Pancreas (tissue), 10 donors: ENCODE data around the gene SMURF2. TPM values are rescaled to one million over a fixed set of nuclear protein-coding genes. Genes with fewer than 3 reads are reported as not detected.

Source experiments
- ATAC-seq, 4 donors: fragments of 200-7000 bp; cut with Tn5 transposase; one replicate each; pipeline versions ENCODE4 v1.8.0 to v1.9.1; 2020; ENCODE audit warnings: mild to moderate bottlenecking in 4 of 4, moderate library complexity in 4 of 4
- DNase-seq, 6 donors: peaks; one replicate each; pipeline ENCODE4 v3.0.0-alpha.2; 2020
- FAIRE-seq: peaks from 2 replicates; lab custom pipeline; 2012; peaks lifted over from hg19 to GRCh38; lab: Jason Lieb, UNC
- H3K27ac ChIP-seq, 4 donors: fragments of 200-600 bp; sonication (generic); 1 replicate in 3 of 4; 2 replicates in 1 of 4; pipeline versions ENCODE4 v1.5.0 to v1.8.0; 2020
- H3K27me3 ChIP-seq, 4 donors: fragments of 200-600 bp; one replicate each; pipeline ENCODE4 v1.8.0; 2021
- H3K36me3 ChIP-seq, 3 donors: fragments of 200-600 bp; sonication (generic) in 1 of 3; one replicate each; pipeline versions ENCODE4 v1.5.0 to v1.8.0; 2020 to 2021
- H3K4me1 ChIP-seq, 3 donors: fragments of 200-600 bp; one replicate each; pipeline ENCODE4 v1.8.0; 2021
- H3K4me3 ChIP-seq, 4 donors: fragments of 200-600 bp; sonication (generic) in 2 of 4; one replicate each; pipeline versions ENCODE4 v1.5.0 to v1.8.0; 2020 to 2021
- H3K9me3 ChIP-seq, 4 donors: fragments of 200-600 bp; one replicate each; pipeline ENCODE4 v1.8.0; 2021
- WGBS, 2 donors: extraction: QIAGEN DNeasy Blood & Tissue Kit; methylation state at CpG; one replicate each; pipeline ENCODE4 v1.1.7; 2013; 5-methylcytosine and 5-hydroxymethylcytosine counted together
- intact Hi-C, 3 donors: fragments of 100-400 bp; cut with DNase I; formaldehyde crosslinking; loops; one replicate each; pipeline versions ENCODE4 v1.11.1 to v1.14.2; 2022
- polyA plus RNA-seq, 2 donors: library from polyadenylated mRNA; stranded (reverse); fragments of 200-250 nt; gene quantifications; one replicate each; pipeline ENCODE4 v1.2.3, GENCODE V29; 2013
- total RNA-seq, 6 donors: library from RNA; stranded (reverse); fragmentation: NEBNext Ultra II Directional in 4 of 6; extraction: Animal tissue kit (Norgen Biotek cat#: 25700) in 4 of 6; gene quantifications; one replicate each; pipeline versions ENCODE4 v1.2.1 to v1.2.4, GENCODE V29; 2021 to 2023
- TF ChIP-seq, protein P1 (sequence below), 4 donors: fragments of 200-600 bp; sonication (generic) in 3 of 4; IDR thresholded peaks; one replicate each; pipeline versions ENCODE4 v1.5.0 to v1.8.0; 2021; ENCODE audit warnings: antibody characterized with exemption in 4 of 4
- donor health status: healthy with polysubstance abuse.
- donor health status: DM: no; HTN: no; CAD: no; lungs with moderate emphysema.
- donor health status: DM: no; HTN: no; CAD: no.
- donor health status: control.
- donor health status: control.
- donor health status: Bipolar disorder and iron deficiency.
- donor health status: DM: yes; HTN: yes; CAD: no.
- donor health status: DM: no; HTN: no; CAD: no.
- donor health status: DM: no; HTN: no; CAD: no.
- donor health status: DM: yes; HTN: yes; CAD: no.

Gene SMURF2
- total and polyA plus RNA-seq, 8 donors, result 3.0 to 17.1 (median 8.0) TPM

GRCh38 chr17:64618848-64619247 lies 43.3 kb downstream of the SMURF2 start:
- no peaks in the 10 kb centered on the region for H3K27me3 ChIP-seq
- H3K4me3 ChIP-seq, result no peak overlapping the region
- TF ChIP-seq, protein P1, sequence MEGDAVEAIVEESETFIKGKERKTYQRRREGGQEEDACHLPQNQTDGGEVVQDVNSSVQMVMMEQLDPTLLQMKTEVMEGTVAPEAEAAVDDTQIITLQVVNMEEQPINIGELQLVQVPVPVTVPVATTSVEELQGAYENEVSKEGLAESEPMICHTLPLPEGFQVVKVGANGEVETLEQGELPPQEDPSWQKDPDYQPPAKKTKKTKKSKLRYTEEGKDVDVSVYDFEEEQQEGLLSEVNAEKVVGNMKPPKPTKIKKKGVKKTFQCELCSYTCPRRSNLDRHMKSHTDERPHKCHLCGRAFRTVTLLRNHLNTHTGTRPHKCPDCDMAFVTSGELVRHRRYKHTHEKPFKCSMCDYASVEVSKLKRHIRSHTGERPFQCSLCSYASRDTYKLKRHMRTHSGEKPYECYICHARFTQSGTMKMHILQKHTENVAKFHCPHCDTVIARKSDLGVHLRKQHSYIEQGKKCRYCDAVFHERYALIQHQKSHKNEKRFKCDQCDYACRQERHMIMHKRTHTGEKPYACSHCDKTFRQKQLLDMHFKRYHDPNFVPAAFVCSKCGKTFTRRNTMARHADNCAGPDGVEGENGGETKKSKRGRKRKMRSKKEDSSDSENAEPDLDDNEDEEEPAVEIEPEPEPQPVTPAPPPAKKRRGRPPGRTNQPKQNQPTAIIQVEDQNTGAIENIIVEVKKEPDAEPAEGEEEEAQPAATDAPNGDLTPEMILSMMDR (IDR thresholded peaks at IDR 0.05), result no peak
- ATAC-seq (no peak), DNase-seq (no peak), FAIRE-seq (no peak)
- peaks cover 0 to 31% (median 29%) of the 10 kb centered on the region in 3 donors for H3K4me1 ChIP-seq
- intact Hi-C loops, result no loop called here
- no peaks in the 10 kb centered on the region for H3K9me3 ChIP-seq
- WGBS, 2 donors, result 94 to 96% methylated on average over 4 of the region's 4 CpGs
- H3K27ac ChIP-seq, result no peak overlapping the region
- H3K36me3 ChIP-seq, result no peaks in the 10 kb centered on the region

- peaks cover 0 to 22% (median 18%) of the 10 kb centered on the region in 3 donors for H3K4me1 ChIP-seq
- DNase-seq (no peak), FAIRE-seq (no peak), ATAC-seq (no peak)
- no peaks in the 10 kb centered on the region for H3K36me3 ChIP-seq
- no peak overlapping the region for H3K27ac ChIP-seq
- TF ChIP-seq, protein P1 (IDR thresholded peaks at IDR 0.05), result no peak
- H3K27me3 ChIP-seq, result no peaks in the 10 kb centered on the region
- H3K9me3 ChIP-seq, result no peaks in the 10 kb centered on the region
- WGBS, 2 donors, result 94 to 99% methylated on average over 5 of the region's 5 CpGs
- no peak overlapping the region for H3K4me3 ChIP-seq
- intact Hi-C loops, result no loop called here
These were observed 44.9 kb downstream of the SMURF2 start for GRCh38 chr17:64617125-64617780.

- WGBS, 2 donors, result 50 to 54% methylated on average over 3 of the region's 3 CpGs
- intact Hi-C loops, result no loop called here
- ATAC-seq (peak in 1 of 4 donors; percentile 37), DNase-seq (no peak), FAIRE-seq (no peak)
- TF ChIP-seq, protein P1 (IDR thresholded peaks at IDR 0.05), result no peak
- H3K4me1 ChIP-seq, result peaks cover 0 to 15% (median 14%) of the 10 kb centered on the region in 3 donors
- no peaks in the 10 kb centered on the region for H3K36me3 ChIP-seq
- H3K4me3 ChIP-seq, result no peak overlapping the region
- no peaks in the 10 kb centered on the region for H3K27me3 ChIP-seq
- no peaks in the 10 kb centered on the region for H3K9me3 ChIP-seq
- H3K27ac ChIP-seq, result no peak overlapping the region
These were observed 47.0 kb downstream of the SMURF2 start for GRCh38 chr17:64615028-64615677.

GRCh38 chr17:64614266-64615027 lies 47.7 kb downstream of the SMURF2 start:
- H3K27me3 ChIP-seq, result no peaks in the 10 kb centered on the region
- no peak overlapping the region for H3K27ac ChIP-seq
- FAIRE-seq (no peak), ATAC-seq (no peak), DNase-seq (no peak)
- H3K4me3 ChIP-seq, result no peak overlapping the region
- no peaks in the 10 kb centered on the region for H3K9me3 ChIP-seq
- H3K4me1 ChIP-seq, result peaks cover 0 to 8% (median 7%) of the 10 kb centered on the region in 3 donors
- H3K36me3 ChIP-seq, result no peaks in the 10 kb centered on the region
- WGBS, 2 donors, result 74 to 78% methylated on average over 2 of the region's 2 CpGs
- TF ChIP-seq, protein P1 (IDR thresholded peaks at IDR 0.05), result no peak
- intact Hi-C loops, result no loop called here
